B cell (primary cell): ENCODE results near the gene SIAH3. TPM values are rescaled to one million over a fixed set of nuclear protein-coding genes. Genes with fewer than 3 reads are reported as not detected.

Experiments
- ATAC-seq: fragments of 200-7000 bp; cut with Tn5 transposase; one replicate; pipeline ENCODE4 v1.10.0; 2021; ENCODE audit warnings: low read depth, mild to moderate bottlenecking, moderate number of reproducible peaks, moderate library complexity
- CTCF ChIA-PET: fragments of 350-600 bp; sonication (Branson Sonifier 250); formaldehyde crosslinking; loops from one replicate; lab custom pipeline; 2021; ENCODE audit warnings: antibody characterized with exemption, inconsistent platforms; lab: Charles Lee
- POLR2A ChIA-PET: fragments of 350-600 bp; sonication (Branson Sonifier 250); formaldehyde crosslinking; loops from one replicate; lab custom pipeline; 2021; ENCODE audit warnings: antibody characterized with exemption; lab: Charles Lee
- DNase-seq: peaks from one replicate; pipeline ENCODE4 v3.0.0; 2013
- H2AFZ ChIP-seq: 2 replicates; pipeline ENCODE4 v1.6.1; 2012; ENCODE audit warnings: mild to moderate bottlenecking, low read depth, low read length; ENCODE audit not compliant: insufficient read depth, poor library complexity, severe bottlenecking
- H3K27ac ChIP-seq, 2 donors: 1 replicate in 1 of 2; 2 replicates in 1 of 2; pipeline ENCODE4 v1.5.1; 2012 to 2013; ENCODE audit warnings: low read length in 2 of 2, mild to moderate bottlenecking in 2 of 2, moderate library complexity in 1 of 2
- H3K27me3 ChIP-seq, 4 experiments: fragments of 200-600 bp in 1 of 4; sonication (generic) in 1 of 4; replicated peaks in 1 of 4; 1 replicate in 2 of 4; 2 replicates in 2 of 4; pipeline versions ENCODE4 v1.6.1 to v1.7.0; 2013 to 2016; ENCODE audit warnings: low read length in 3 of 4, mild to moderate bottlenecking in 2 of 4, mixed read lengths in 1 of 4, moderate library complexity in 1 of 4; ENCODE audit not compliant: insufficient read depth in 4 of 4, control insufficient read depth in 3 of 4; ENCODE audit errors: control extremely low read depth in 1 of 4
- H3K36me3 ChIP-seq, 2 experiments: replicated peaks in 1 of 2; 1 replicate in 1 of 2; 2 replicates in 1 of 2; pipeline versions ENCODE4 v1.6.1 to v1.7.1; 2013; ENCODE audit warnings: low read length in 1 of 2; ENCODE audit not compliant: insufficient read depth in 2 of 2, control insufficient read depth in 1 of 2; ENCODE audit errors: control extremely low read depth in 1 of 2, extremely low read depth in 1 of 2
- H3K4me1 ChIP-seq, 2 donors: fragments of 200-600 bp in 1 of 2; sonication (generic) in 1 of 2; 1 replicate in 1 of 2; 2 replicates in 1 of 2; pipeline versions ENCODE4 v1.5.1 to v1.6.1; 2013 to 2017; ENCODE audit warnings: low read length in 2 of 2; ENCODE audit not compliant: control insufficient read depth in 2 of 2, insufficient read depth in 2 of 2
- H3K4me2 ChIP-seq: replicated peaks from 2 replicates; pipeline ENCODE3; 2012; ENCODE audit warnings: mild to moderate bottlenecking, low read depth, low read length; ENCODE audit not compliant: poor library complexity, severe bottlenecking
- H3K4me3 ChIP-seq, 5 experiments: fragments of 200-600 bp in 1 of 5; sonication (generic) in 1 of 5; 1 replicate in 3 of 5; 2 replicates in 2 of 5; pipeline versions ENCODE4 v1.5.1 to v1.7.0; 2011 to 2016; ENCODE audit warnings: low read length in 4 of 5, mild to moderate bottlenecking in 4 of 5, low read depth in 2 of 5, control low read depth in 1 of 5, moderate library complexity in 1 of 5; ENCODE audit not compliant: insufficient read depth in 1 of 5; ENCODE audit errors: control extremely low read depth in 1 of 5, extremely low read depth in 1 of 5
- H3K79me2 ChIP-seq: fragments of 200-600 bp; sonication (generic); one replicate; pipeline ENCODE4 v1.6.0; 2016; ENCODE audit warnings: low read length; ENCODE audit not compliant: control insufficient read depth, insufficient read depth
- H3K9ac ChIP-seq: fragments of 200-600 bp; sonication (generic); 2 replicates; pipeline ENCODE4 v1.6.1; 2017; ENCODE audit warnings: mild to moderate bottlenecking, low read length, moderate library complexity
- H3K9me3 ChIP-seq, 3 donors: one replicate each; pipeline versions ENCODE4 v1.6.1 to v1.7.1; 2013; ENCODE audit warnings: low read length in 2 of 3; ENCODE audit not compliant: control insufficient read depth in 2 of 3, insufficient read depth in 1 of 3; ENCODE audit errors: control extremely low read depth in 1 of 3
- H4K20me1 ChIP-seq: 2 replicates; pipeline ENCODE4 v1.6.0; 2012; ENCODE audit warnings: mild to moderate bottlenecking, low read length; ENCODE audit not compliant: insufficient read depth, control insufficient read depth, poor library complexity, severe bottlenecking
- H3K27ac Mint-ChIP-seq: one replicate; pipeline ENCODE4 v1.8.0; 2021; ENCODE audit warnings: mixed read lengths
- H3K27me3 Mint-ChIP-seq: one replicate; pipeline ENCODE4 v1.8.0; 2021; ENCODE audit warnings: mixed read lengths
- H3K4me1 Mint-ChIP-seq: one replicate; pipeline ENCODE4 v1.8.0; 2021; ENCODE audit warnings: mixed read lengths
- H3K4me3 Mint-ChIP-seq: one replicate; pipeline ENCODE4 v1.8.0; 2021; ENCODE audit warnings: mixed read lengths
- H3K9me3 Mint-ChIP-seq: one replicate; pipeline ENCODE4 v1.8.0; 2022; ENCODE audit warnings: mixed read lengths; ENCODE audit not compliant: insufficient read depth
- EZH2 ChIP-seq: IDR thresholded peaks from 2 replicates; pipeline ENCODE4 v1.6.1; 2012; ENCODE audit warnings: borderline replicate concordance, low read depth, mild to moderate bottlenecking, moderate library complexity, low read length; ENCODE audit not compliant: insufficient read depth, poor library complexity, severe bottlenecking
- WGBS: methylation state at CpG from one replicate; pipeline ENCODE4 v1.1.5; 2013; ENCODE audit warnings: missing lambda C conversion rate; ENCODE audit not compliant: insufficient coverage; 5-methylcytosine and 5-hydroxymethylcytosine counted together
- intact Hi-C: fragments of 100-400 bp; cut with micrococcal nuclease; formaldehyde crosslinking; loops from one replicate; pipeline ENCODE4 v1.10.0; 2022
- polyA plus RNA-seq: library from polyadenylated mRNA; depleted of rRNA; stranded (reverse); fragments of >200 nt; gene quantifications from 2 replicates; pipeline ENCODE4 v1.2.3, GENCODE V29; 2012
- total RNA-seq, 2 donors: library from RNA; stranded (reverse); fragments of 120-200 nt in 1 of 2; gene quantifications; 1 replicate in 1 of 2; 2 replicates in 1 of 2; pipeline versions ENCODE4 v1.2.3 to v1.2.4, GENCODE V29; 2013 to 2022
- TF ChIP-seq, protein P1 (sequence below): fragments of 200-600 bp; IDR thresholded peaks from one replicate; pipeline ENCODE4 v1.8.0; 2022; ENCODE audit warnings: antibody characterized with exemption, mild to moderate bottlenecking

Gene SIAH3
- total and polyA plus RNA-seq, 2 donors (not counting 1 experiment from before 2014, with no cell fraction given): not detected

DNA sequence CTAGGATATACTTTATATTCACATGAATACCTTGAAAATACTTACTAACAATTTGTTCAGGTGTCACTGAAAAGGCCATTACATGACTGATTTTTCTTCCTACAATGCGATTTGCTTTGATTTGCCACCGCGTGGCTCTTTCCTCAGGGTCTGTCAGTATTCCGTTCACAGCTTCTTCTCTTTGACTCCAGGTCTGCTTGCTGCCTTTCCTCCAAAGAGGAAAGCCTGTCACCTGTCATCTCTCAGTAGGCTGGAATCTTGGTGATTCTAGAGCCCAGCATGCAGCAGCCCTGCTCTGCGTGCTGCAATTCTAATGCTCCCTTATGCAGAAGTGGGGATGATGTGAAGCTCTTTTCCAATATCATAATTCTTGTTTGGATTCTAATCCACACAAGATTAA lies 33.6 kb upstream of the SIAH3 start:
- Histone ChIP-seq H3K9ac (no peak overlapping the region), H3K4me1 (no peaks in the 10 kb centered on the region), H3K79me2 (no peaks in the 10 kb centered on the region), H2AFZ (no peak overlapping the region), H3K4me3 (no peak overlapping the region), H3K9me3 (no peaks in the 10 kb centered on the region), H3K4me2 (no peak overlapping the region), H3K36me3 (no peaks in the 10 kb centered on the region), H3K27ac (no peak overlapping the region), H4K20me1 (no peaks in the 10 kb centered on the region), H3K27me3 (no peaks in the 10 kb centered on the region)
- WGBS: 100% methylated on average over 4 of the region's 5 CpGs
- no peaks in the 10 kb centered on the region for H3K4me1 Mint-ChIP-seq
- H3K9me3 Mint-ChIP-seq: no peaks in the 10 kb centered on the region
- no peak for TF ChIP-seq EZH2
- TF ChIP-seq, protein P1, sequence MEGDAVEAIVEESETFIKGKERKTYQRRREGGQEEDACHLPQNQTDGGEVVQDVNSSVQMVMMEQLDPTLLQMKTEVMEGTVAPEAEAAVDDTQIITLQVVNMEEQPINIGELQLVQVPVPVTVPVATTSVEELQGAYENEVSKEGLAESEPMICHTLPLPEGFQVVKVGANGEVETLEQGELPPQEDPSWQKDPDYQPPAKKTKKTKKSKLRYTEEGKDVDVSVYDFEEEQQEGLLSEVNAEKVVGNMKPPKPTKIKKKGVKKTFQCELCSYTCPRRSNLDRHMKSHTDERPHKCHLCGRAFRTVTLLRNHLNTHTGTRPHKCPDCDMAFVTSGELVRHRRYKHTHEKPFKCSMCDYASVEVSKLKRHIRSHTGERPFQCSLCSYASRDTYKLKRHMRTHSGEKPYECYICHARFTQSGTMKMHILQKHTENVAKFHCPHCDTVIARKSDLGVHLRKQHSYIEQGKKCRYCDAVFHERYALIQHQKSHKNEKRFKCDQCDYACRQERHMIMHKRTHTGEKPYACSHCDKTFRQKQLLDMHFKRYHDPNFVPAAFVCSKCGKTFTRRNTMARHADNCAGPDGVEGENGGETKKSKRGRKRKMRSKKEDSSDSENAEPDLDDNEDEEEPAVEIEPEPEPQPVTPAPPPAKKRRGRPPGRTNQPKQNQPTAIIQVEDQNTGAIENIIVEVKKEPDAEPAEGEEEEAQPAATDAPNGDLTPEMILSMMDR: no peak
- CTCF ChIA-PET: no interaction called here
- no peak overlapping the region for H3K4me3 Mint-ChIP-seq
- POLR2A ChIA-PET: no interaction called here
- peaks cover 21% of the 10 kb centered on the region for H3K27me3 Mint-ChIP-seq
- DNase-seq: no peak
- no peak for ATAC-seq
- intact Hi-C loops: no loop called here
- no peak overlapping the region for H3K27ac Mint-ChIP-seq

DNA sequence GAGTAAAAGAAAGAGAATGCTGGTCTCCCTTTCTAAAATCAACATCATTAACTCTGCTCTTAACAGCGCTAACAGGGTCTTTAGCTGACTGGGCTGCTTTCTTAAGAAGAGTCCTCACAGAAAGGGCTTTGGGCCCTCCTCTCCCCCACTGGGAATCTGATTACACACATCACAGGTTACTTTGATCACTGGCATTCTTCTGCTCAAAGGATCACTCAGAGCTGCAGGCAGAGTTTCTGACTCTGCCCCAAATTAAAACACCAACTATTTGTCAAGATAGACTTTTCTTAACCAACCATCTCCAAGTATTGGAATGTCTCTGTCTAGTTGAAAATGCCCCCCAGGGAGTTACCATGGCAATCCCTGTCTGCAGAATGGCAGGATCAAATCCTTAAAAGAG lies 31.1 kb upstream of the SIAH3 start:
- no peaks in the 10 kb centered on the region for H3K4me1 Mint-ChIP-seq
- H3K4me3 Mint-ChIP-seq: no peak overlapping the region
- no peak overlapping the region for H3K4me3 ChIP-seq
- H3K9me3 Mint-ChIP-seq: no peaks in the 10 kb centered on the region
- no peak overlapping the region for H2AFZ ChIP-seq
- H3K27me3 ChIP-seq: no peaks in the 10 kb centered on the region
- ATAC-seq: no peak
- H3K9me3 ChIP-seq: no peaks in the 10 kb centered on the region
- H3K27ac Mint-ChIP-seq: no peak overlapping the region
- 90% methylated on average over 1 of the region's 1 CpG for WGBS
- ChIA-PET POLR2A (no interaction called here), CTCF (no interaction called here)
- no peak for TF ChIP-seq EZH2
- TF ChIP-seq, protein P1: no peak
- peaks cover 22% of the 10 kb centered on the region for H3K27me3 Mint-ChIP-seq
- DNase-seq: no peak
- H4K20me1 ChIP-seq: no peaks in the 10 kb centered on the region
- no peaks in the 10 kb centered on the region for H3K4me1 ChIP-seq
- no peak overlapping the region for H3K9ac ChIP-seq
- intact Hi-C loops: no loop called here
- H3K4me2 ChIP-seq: no peak overlapping the region
- no peaks in the 10 kb centered on the region for H3K79me2 ChIP-seq
- H3K36me3 ChIP-seq: no peaks in the 10 kb centered on the region
- no peak overlapping the region for H3K27ac ChIP-seq
